Measurements from ENCODE around the gene C2CD3. TPM values are rescaled to one million over a fixed set of nuclear protein-coding genes. Genes with fewer than 3 reads are reported as not detected.

Gene C2CD3
- total and polyA plus RNA-seq, 10 of the 15 experiments (the other 5 are each of a cell fraction or from before 2014, with no cell fraction given): 2.3 to 24.0 (median 16.3) TPM

DNA sequence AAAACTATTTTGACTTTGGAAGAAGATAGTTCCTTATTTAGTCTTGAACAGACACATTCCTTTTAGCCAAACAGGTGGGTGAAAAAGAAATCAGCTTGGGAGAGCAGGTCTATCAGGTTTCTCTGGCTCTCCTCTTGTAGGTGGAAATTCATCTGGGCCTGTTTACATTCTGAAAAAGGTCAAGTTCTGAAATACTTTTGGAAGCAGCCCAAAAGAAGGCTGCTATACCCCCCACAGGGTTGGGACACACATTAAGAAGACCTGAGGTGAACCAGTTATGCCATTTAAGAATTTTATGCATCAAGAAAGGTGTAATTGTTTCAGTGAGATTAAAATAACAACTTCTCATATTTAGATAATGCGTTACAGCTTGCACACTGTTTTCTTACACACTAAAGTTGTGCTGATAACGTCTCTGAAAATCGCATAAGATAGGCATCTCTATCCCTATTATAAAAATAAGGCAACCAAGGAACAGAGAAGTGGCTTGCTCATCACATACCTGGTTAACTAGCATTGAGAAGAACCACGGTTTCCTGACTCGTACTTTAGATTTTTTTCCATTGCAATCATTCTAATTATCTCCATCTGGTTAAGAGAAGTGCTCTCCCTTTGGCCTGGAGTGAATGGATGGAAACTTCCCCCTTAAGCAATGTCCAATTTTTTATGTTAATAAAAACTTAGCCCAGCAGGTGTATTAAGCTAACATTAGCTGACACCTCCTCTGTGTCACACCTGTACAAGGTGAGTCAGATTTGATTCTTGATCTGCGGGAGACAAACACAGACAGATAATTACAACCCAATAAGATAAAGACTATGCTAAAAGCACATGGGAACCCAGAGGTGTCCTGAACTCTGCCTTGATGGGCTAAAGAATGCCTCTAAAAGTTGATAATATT is 101.4 kb downstream of the C2CD3 start:
- Histone ChIP-seq H3K4me2 (ENCODE audit: control insufficient read depth, insufficient read depth) (no peak overlapping the region), H3K9ac (ENCODE audit: control insufficient read depth, insufficient read depth, low read length) (no peak overlapping the region), H3K4me1 (ENCODE audit: control insufficient read depth, insufficient read depth, low read length) (no peaks in the 10 kb centered on the region), H3K36me3 (ENCODE audit: control insufficient read depth in 2 of 2, insufficient read depth in 2 of 2, low read length in 1 of 2) (peaks cover 0 to 6% of the 10 kb centered on the region in 2 experiments; a peak in 3 of 4 replicates), H3K9me3 (replicated peaks; ENCODE audit: control insufficient read depth, insufficient read depth, low read length) (no peaks in the 10 kb centered on the region), H2AFZ (ENCODE audit: control insufficient read depth, low read depth, low read length) (no peak overlapping the region), H3K79me2 (ENCODE audit: control insufficient read depth, insufficient read depth, low read length) (no peaks in the 10 kb centered on the region), H3K27ac (ENCODE audit: control insufficient read depth, insufficient read depth) (no peak overlapping the region), H3K27me3 (replicated peaks in 1 of 2; ENCODE audit: control insufficient read depth in 2 of 2, insufficient read depth in 2 of 2, low read length in 1 of 2) (no peaks in the 10 kb centered on the region), H3K4me3 (no peak overlapping the region), H4K20me1 (ENCODE audit: control insufficient read depth, insufficient read depth) (no peaks in the 10 kb centered on the region)
- POLR2A ChIA-PET: no interaction called here
- RAD21 ChIA-PET (ENCODE audit: unreplicated experiment): interaction anchor here (1.2 kb wide), 1 partner anchor 9 kb away, joined by 4 read pairs; no protein-coding TSS in a partner anchor
- SMC1A ChIA-PET (ENCODE audit: uncharacterized antibody, unreplicated experiment): interaction anchor here (1.3 to 2.2 kb wide), 2 partner anchors 9 to 11 kb away, joined by 5 to 6 read pairs; no protein-coding TSS in a partner anchor
- FAIRE-seq (no peak), DNase-seq (ENCODE audit: low read depth, low spot score) (no peak), ATAC-seq (no peak)
- CTCF ChIA-PET: interaction anchor here (0.9 to 1.0 kb wide), 2 partner anchors 12 to 250 kb away, joined by 3 read pairs; no protein-coding TSS in a partner anchor
- BruUV-seq (replicated peaks): no TSS peak
- 85% methylated on average over 6 of the region's 6 CpGs for WGBS (ENCODE audit: insufficient coverage, insufficient replicate concordance, low lambda C conversion rate, missing lambda C conversion rate)
- in situ Hi-C loops (cut with MboI): no loop called here
- intact Hi-C loops (cut with micrococcal nuclease; ENCODE audit: unreplicated experiment): no loop called here
- TF ChIP-seq RFX5 (IDR thresholded peaks at IDR 0.05; ENCODE audit: low read depth, low read length): no peak
- no peak for TF ChIP-seq SMAD5 (IDR thresholded peaks at IDR 0.05; ENCODE audit: low read depth)
- TF ChIP-seq BRCA1 (IDR thresholded peaks at IDR 0.05; ENCODE audit: low read depth, low read length): no peak
- TF ChIP-seq HCFC1 (IDR thresholded peaks at IDR 0.05; ENCODE audit: low read length): no peak
- no peak for TF ChIP-seq TAF1 (IDR thresholded peaks at IDR 0.05; ENCODE audit: borderline replicate concordance, low read depth, low read length)
- TF ChIP-seq BCL3 (IDR thresholded peaks at IDR 0.05; ENCODE audit: borderline replicate concordance, insufficient read depth, low read depth, low read length, poor library complexity, severe bottlenecking): no peak
- no peak for TF ChIP-seq CREB1 (IDR thresholded peaks at IDR 0.05; ENCODE audit: low read depth)
- no peak for TF ChIP-seq POLR2AphosphoS5 (IDR thresholded peaks at IDR 0.05; ENCODE audit: low read length)
- TF ChIP-seq SKIL (IDR thresholded peaks at IDR 0.05; ENCODE audit: low read depth, poor library complexity, severe bottlenecking): no peak
- no peak for TF ChIP-seq ZNF384 (IDR thresholded peaks at IDR 0.05; ENCODE audit: borderline replicate concordance, low read depth, low read length)
- TF ChIP-seq, protein P1, sequence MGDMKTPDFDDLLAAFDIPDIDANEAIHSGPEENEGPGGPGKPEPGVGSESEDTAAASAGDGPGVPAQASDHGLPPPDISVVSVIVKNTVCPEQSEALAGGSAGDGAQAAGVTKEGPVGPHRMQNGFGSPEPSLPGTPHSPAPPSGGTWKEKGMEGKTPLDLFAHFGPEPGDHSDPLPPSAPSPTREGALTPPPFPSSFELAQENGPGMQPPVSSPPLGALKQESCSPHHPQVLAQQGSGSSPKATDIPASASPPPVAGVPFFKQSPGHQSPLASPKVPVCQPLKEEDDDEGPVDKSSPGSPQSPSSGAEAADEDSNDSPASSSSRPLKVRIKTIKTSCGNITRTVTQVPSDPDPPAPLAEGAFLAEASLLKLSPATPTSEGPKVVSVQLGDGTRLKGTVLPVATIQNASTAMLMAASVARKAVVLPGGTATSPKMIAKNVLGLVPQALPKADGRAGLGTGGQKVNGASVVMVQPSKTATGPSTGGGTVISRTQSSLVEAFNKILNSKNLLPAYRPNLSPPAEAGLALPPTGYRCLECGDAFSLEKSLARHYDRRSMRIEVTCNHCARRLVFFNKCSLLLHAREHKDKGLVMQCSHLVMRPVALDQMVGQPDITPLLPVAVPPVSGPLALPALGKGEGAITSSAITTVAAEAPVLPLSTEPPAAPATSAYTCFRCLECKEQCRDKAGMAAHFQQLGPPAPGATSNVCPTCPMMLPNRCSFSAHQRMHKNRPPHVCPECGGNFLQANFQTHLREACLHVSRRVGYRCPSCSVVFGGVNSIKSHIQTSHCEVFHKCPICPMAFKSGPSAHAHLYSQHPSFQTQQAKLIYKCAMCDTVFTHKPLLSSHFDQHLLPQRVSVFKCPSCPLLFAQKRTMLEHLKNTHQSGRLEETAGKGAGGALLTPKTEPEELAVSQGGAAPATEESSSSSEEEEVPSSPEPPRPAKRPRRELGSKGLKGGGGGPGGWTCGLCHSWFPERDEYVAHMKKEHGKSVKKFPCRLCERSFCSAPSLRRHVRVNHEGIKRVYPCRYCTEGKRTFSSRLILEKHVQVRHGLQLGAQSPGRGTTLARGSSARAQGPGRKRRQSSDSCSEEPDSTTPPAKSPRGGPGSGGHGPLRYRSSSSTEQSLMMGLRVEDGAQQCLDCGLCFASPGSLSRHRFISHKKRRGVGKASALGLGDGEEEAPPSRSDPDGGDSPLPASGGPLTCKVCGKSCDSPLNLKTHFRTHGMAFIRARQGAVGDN (IDR thresholded peaks at IDR 0.05): no peak
- no peak for TF ChIP-seq POLR2A (IDR thresholded peaks at IDR 0.05; ENCODE audit: low read depth, low read length)
- TF ChIP-seq CBX3 (IDR thresholded peaks at IDR 0.05; ENCODE audit: borderline replicate concordance, low read depth): no peak
- TF ChIP-seq ZNF24 (IDR thresholded peaks at IDR 0.05): no peak
- TF ChIP-seq, protein P2, sequence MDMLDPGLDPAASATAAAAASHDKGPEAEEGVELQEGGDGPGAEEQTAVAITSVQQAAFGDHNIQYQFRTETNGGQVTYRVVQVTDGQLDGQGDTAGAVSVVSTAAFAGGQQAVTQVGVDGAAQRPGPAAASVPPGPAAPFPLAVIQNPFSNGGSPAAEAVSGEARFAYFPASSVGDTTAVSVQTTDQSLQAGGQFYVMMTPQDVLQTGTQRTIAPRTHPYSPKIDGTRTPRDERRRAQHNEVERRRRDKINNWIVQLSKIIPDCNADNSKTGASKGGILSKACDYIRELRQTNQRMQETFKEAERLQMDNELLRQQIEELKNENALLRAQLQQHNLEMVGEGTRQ (IDR thresholded peaks at IDR 0.05; ENCODE audit: borderline replicate concordance, low read depth, low read length): no peak
